K562 (cell line): Measurements from ENCODE around the gene TOR1AIP1. TPM values are rescaled to one million over a fixed set of nuclear protein-coding genes. Genes with fewer than 3 reads are reported as not detected.

Source experiments
- CCAR2 ChIP-seq: fragments of 200-400 bp; formaldehyde crosslinking; IDR thresholded peaks from 2 replicates; pipeline ENCODE4 v1.6.1; 2017; ENCODE audit warnings: mild to moderate bottlenecking, low read depth, low read length
- ELK1 ChIP-seq: sonication (generic); formaldehyde crosslinking; IDR thresholded peaks from 2 replicates; pipeline ENCODE4 v1.8.1; 2022; ENCODE audit warnings: missing genetic modification reagents
- FOXO4 ChIP-seq: fragments of 450-650 bp; formaldehyde crosslinking; IDR thresholded peaks from 2 replicates; pipeline ENCODE4 v1.4.0; 2020; ENCODE audit warnings: mild to moderate bottlenecking, moderate library complexity
- MCM5 ChIP-seq: fragments of 450-650 bp; IDR thresholded peaks from 2 replicates; pipeline ENCODE4 v1.6.1; 2016; ENCODE audit warnings: low read depth
- MCM7 ChIP-seq, 2 experiments: fragments of 450-650 bp; IDR thresholded peaks; 2 replicates each; pipeline ENCODE4 v1.6.1; 2016 to 2018
- MEIS2 ChIP-seq: fragments of 450-650 bp; IDR thresholded peaks from 2 replicates; pipeline ENCODE4 v1.6.1; 2014; ENCODE audit warnings: mild to moderate bottlenecking; ENCODE audit not compliant: partially characterized antibody
- SIRT6 ChIP-seq: IDR thresholded peaks from one replicate; pipeline ENCODE4 v1.6.1; 2012; ENCODE audit warnings: low read depth, mild to moderate bottlenecking, control low read depth, inconsistent platforms, low read length, moderate library complexity
- ZBTB2 ChIP-seq: fragments of 450-650 bp; IDR thresholded peaks from 2 replicates; pipeline ENCODE4 v1.6.1; 2016; ENCODE audit warnings: antibody characterized with exemption
- ZNF212 ChIP-seq: fragments of 450-650 bp; formaldehyde crosslinking; IDR thresholded peaks from 2 replicates; pipeline ENCODE4 v1.4.0; 2020; ENCODE audit warnings: mild to moderate bottlenecking
- ZNF445 ChIP-seq: fragments of 250-450 bp; sonication (Bioruptor Pico); IDR thresholded peaks from 2 replicates; pipeline ENCODE4 v1.4.0; 2020; ENCODE audit warnings: low read depth, mild to moderate bottlenecking, moderate library complexity
- ZNF76 ChIP-seq: fragments of 250-450 bp; sonication (Bioruptor Pico); IDR thresholded peaks from 2 replicates; pipeline ENCODE4 v1.4.0; 2020; ENCODE audit warnings: mild to moderate bottlenecking, moderate library complexity, borderline replicate concordance
- polyA plus RNA-seq, 8 experiments: library from polyadenylated mRNA; depleted of rRNA in 4 of 8; stranded (reverse) in 5 of 8; unstranded in 3 of 8; fragments of >200 nt; fragmentation: Nextera tagmentation in 2 of 8; fragmentation: Illumina TruSeq in 1 of 8; extraction: Ambion mirVana in 2 of 8; extraction: Trizol in 1 of 8; gene quantifications; 2 replicates each; pipeline versions ENCODE4 v1.2.1 to v1.2.3, GENCODE V29; 2011 to 2014; ENCODE audit warnings: inconsistent platforms in 1 of 8, missing spikeins in 1 of 8
- total RNA-seq, 7 experiments: library from RNA; depleted of rRNA in 6 of 7; stranded (reverse); fragments of >200 nt in 6 of 7; fragmentation: Illumina TruSeq in 2 of 7; extraction: Trizol in 2 of 7; gene quantifications; 2 replicates each; pipeline versions ENCODE4 v1.2.1 to v1.2.3, GENCODE V29; 2011 to 2021; ENCODE audit warnings: low replicate concordance in 1 of 7
- TF ChIP-seq, protein P1 (sequence below): fragments of 450-650 bp; formaldehyde crosslinking; IDR thresholded peaks from 2 replicates; pipeline ENCODE4 v1.4.0; 2020; ENCODE audit warnings: mild to moderate bottlenecking, moderate library complexity
- TF ChIP-seq, protein P2 (sequence below), 2 experiments: IDR thresholded peaks; 2 replicates each; pipeline ENCODE4 v1.6.1; 2011; ENCODE audit warnings: borderline replicate concordance in 1 of 2, control low read depth in 1 of 2, low read depth in 1 of 2, low read length in 1 of 2, mild to moderate bottlenecking in 1 of 2, mixed read lengths in 1 of 2, moderate library complexity in 1 of 2; ENCODE audit not compliant: insufficient read depth in 1 of 2, insufficient read length in 1 of 2, poor library complexity in 1 of 2, severe bottlenecking in 1 of 2; ENCODE audit errors: extremely low read depth in 1 of 2
- TF ChIP-seq, protein P3 (sequence below): fragments of 250-450 bp; sonication (Bioruptor Pico); IDR thresholded peaks from 2 replicates; pipeline ENCODE4 v1.4.0; 2020; ENCODE audit warnings: mild to moderate bottlenecking, moderate library complexity, borderline replicate concordance
- TF ChIP-seq, protein P4 (sequence below): fragments of 450-650 bp; IDR thresholded peaks from one replicate; pipeline ENCODE4 v1.6.1; 2018; ENCODE audit warnings: mild to moderate bottlenecking, moderate library complexity; ENCODE audit not compliant: partially characterized antibody

Gene TOR1AIP1
- total and polyA plus RNA-seq, 9 of the 15 experiments (the other 6 are each of a cell fraction or from before 2014, with no cell fraction given), result 18.1 to 46.9 (median 35.5) TPM

DNA sequence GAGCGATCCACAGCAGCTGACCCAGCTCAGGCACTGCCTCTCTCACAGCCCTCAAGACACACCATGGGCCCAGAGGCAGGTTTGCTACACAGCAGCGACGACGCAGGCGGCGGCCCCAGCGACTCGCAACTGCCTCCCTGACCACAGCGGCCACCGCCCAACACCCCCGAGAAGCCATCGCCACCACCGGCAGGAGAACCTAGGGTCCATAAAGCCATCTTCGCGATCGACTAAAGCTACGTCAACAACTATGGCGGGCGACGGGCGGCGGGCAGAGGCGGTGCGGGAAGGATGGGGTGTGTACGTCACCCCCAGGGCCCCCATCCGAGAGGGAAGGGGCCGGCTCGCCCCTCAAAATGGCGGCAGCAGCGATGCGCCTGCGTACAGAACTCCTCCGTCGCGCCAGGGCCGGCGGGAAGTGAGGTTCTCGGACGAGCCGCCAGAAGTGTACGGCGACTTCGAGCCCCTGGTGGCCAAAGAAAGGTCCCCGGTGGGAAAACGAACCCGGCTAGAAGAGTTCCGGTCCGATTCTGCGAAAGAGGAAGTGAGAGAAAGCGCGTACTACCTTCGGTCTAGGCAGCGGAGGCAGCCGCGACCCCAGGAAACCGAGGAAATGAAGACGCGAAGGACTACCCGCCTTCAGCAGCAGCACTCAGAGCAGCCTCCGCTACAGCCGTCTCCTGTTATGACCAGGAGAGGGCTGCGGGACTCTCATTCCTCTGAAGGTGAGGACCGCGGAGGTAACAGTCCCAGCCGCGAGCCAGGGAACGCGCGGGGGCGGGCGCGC lies at the start of gene TOR1AIP1 (continued):
- TF ChIP-seq ELK1 (CRISPR knock-in tag), result no peak
- peak; percentile 54; the same call in 1 of the 2 replicates for TF ChIP-seq FOXO4 (CRISPR knock-in tag)
- TF ChIP-seq, protein P1, sequence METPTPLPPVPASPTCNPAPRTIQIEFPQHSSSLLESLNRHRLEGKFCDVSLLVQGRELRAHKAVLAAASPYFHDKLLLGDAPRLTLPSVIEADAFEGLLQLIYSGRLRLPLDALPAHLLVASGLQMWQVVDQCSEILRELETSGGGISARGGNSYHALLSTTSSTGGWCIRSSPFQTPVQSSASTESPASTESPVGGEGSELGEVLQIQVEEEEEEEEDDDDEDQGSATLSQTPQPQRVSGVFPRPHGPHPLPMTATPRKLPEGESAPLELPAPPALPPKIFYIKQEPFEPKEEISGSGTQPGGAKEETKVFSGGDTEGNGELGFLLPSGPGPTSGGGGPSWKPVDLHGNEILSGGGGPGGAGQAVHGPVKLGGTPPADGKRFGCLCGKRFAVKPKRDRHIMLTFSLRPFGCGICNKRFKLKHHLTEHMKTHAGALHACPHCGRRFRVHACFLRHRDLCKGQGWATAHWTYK (CRISPR knock-in tag), result peak; percentile 31; the same call in 1 of the 2 replicates
- TF ChIP-seq CCAR2, result peak; percentile 35; the same call in 1 of the 2 replicates
- TF ChIP-seq ZNF445 (CRISPR knock-in tag), result 0 out of 2 replicates have a peak, but pooled peaks have one; percentile 25
- TF ChIP-seq, protein P2, sequence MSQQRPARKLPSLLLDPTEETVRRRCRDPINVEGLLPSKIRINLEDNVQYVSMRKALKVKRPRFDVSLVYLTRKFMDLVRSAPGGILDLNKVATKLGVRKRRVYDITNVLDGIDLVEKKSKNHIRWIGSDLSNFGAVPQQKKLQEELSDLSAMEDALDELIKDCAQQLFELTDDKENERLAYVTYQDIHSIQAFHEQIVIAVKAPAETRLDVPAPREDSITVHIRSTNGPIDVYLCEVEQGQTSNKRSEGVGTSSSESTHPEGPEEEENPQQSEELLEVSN (IDR thresholded peaks at IDR 0.05; ENCODE audit: borderline replicate concordance in 1 of 2, extremely low read depth in 1 of 2, insufficient read depth in 1 of 2, insufficient read length in 1 of 2, low read depth in 1 of 2, low read length in 1 of 2, poor library complexity in 1 of 2, severe bottlenecking in 1 of 2), result peak in 1 of 2 experiments; percentile 62
- peak; percentile 91; the same call in 1 of the 2 replicates for TF ChIP-seq ZNF76
- TF ChIP-seq MCM5, result no peak
- TF ChIP-seq ZBTB2, result peak; percentile 94
- TF ChIP-seq, protein P3, sequence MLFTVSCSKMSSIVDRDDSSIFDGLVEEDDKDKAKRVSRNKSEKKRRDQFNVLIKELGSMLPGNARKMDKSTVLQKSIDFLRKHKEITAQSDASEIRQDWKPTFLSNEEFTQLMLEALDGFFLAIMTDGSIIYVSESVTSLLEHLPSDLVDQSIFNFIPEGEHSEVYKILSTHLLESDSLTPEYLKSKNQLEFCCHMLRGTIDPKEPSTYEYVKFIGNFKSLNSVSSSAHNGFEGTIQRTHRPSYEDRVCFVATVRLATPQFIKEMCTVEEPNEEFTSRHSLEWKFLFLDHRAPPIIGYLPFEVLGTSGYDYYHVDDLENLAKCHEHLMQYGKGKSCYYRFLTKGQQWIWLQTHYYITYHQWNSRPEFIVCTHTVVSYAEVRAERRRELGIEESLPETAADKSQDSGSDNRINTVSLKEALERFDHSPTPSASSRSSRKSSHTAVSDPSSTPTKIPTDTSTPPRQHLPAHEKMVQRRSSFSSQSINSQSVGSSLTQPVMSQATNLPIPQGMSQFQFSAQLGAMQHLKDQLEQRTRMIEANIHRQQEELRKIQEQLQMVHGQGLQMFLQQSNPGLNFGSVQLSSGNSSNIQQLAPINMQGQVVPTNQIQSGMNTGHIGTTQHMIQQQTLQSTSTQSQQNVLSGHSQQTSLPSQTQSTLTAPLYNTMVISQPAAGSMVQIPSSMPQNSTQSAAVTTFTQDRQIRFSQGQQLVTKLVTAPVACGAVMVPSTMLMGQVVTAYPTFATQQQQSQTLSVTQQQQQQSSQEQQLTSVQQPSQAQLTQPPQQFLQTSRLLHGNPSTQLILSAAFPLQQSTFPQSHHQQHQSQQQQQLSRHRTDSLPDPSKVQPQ (CRISPR knock-in tag), result no peak
- TF ChIP-seq MEIS2, result peak; percentile 89
- no peak for TF ChIP-seq SIRT6
- TF ChIP-seq ZNF212, result peak; percentile 80; the same call in 1 of the 2 replicates
- TF ChIP-seq, protein P4, sequence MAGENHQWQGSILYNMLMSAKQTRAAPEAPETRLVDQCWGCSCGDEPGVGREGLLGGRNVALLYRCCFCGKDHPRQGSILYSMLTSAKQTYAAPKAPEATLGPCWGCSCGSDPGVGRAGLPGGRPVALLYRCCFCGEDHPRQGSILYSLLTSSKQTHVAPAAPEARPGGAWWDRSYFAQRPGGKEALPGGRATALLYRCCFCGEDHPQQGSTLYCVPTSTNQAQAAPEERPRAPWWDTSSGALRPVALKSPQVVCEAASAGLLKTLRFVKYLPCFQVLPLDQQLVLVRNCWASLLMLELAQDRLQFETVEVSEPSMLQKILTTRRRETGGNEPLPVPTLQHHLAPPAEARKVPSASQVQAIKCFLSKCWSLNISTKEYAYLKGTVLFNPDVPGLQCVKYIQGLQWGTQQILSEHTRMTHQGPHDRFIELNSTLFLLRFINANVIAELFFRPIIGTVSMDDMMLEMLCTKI, result no peak
- no peak for TF ChIP-seq MCM7 (IDR thresholded peaks at IDR 0.05)
